ENCODE data around the gene UNC13B. TPM values are rescaled to one million over a fixed set of nuclear protein-coding genes. Genes with fewer than 3 reads are reported as not detected.

UNC13B gene
- total RNA-seq, 4 donors from 2014 or later: 44.5 to 72.9 (median 48.6) TPM

DNA sequence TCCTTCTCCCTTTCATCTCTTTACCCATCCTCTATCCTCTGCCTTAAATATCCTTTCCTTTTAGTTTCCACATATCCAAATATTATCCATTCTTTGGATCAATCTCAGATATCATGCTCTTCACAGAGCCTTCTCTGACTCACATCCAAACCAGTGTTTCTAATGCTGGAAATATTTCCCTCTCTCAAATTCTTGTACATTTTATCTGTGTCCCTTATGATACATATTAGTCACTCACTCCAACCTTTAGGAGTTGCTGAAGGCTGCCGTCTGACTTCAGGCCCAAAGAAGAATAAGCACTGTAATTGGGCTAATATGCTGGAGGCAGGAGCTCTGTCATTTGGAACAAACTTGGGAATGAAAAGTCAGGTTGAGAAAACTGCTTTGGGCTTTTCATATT, 171.7 kb downstream of the UNC13B start:
- H3K36me3 ChIP-seq: no peaks in the 10 kb centered on the region
- no peak overlapping the region for H3K4me3 ChIP-seq
- H3K27me3 ChIP-seq: no peaks in the 10 kb centered on the region
- no peak for DNase-seq
- H3K4me1 ChIP-seq: no peaks in the 10 kb centered on the region
- H3K27ac ChIP-seq: no peak overlapping the region
- no peak for TF ChIP-seq POLR2A (IDR thresholded peaks at IDR 0.05)
- H3K9me3 ChIP-seq: no peaks in the 10 kb centered on the region

DNA sequence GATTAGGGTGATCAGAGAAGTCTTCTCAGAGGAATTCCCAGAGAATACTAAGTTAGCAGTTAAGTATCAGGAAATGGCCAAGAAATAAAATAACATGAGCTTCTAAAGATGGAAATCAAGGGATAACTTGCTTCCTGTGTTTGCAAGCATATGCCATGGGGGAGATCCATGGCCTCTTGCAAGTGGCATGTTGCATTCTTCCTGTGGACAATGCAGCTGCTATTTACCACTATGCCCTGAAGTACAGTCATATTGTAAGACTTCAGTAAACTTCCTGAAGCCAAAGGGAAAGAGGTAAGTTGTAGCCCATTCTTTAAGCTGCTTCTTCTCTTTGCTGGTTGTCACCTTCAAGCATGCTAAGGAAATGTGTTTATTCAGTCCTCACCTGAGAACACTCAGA, 173.4 kb downstream of the UNC13B start:
- TF ChIP-seq, protein P1, sequence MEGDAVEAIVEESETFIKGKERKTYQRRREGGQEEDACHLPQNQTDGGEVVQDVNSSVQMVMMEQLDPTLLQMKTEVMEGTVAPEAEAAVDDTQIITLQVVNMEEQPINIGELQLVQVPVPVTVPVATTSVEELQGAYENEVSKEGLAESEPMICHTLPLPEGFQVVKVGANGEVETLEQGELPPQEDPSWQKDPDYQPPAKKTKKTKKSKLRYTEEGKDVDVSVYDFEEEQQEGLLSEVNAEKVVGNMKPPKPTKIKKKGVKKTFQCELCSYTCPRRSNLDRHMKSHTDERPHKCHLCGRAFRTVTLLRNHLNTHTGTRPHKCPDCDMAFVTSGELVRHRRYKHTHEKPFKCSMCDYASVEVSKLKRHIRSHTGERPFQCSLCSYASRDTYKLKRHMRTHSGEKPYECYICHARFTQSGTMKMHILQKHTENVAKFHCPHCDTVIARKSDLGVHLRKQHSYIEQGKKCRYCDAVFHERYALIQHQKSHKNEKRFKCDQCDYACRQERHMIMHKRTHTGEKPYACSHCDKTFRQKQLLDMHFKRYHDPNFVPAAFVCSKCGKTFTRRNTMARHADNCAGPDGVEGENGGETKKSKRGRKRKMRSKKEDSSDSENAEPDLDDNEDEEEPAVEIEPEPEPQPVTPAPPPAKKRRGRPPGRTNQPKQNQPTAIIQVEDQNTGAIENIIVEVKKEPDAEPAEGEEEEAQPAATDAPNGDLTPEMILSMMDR (IDR thresholded peaks at IDR 0.05): no peak
- no peak for TF ChIP-seq POLR2A (IDR thresholded peaks at IDR 0.05)
- no peaks in the 10 kb centered on the region for H3K36me3 ChIP-seq
- no peak for DNase-seq
- H3K9me3 ChIP-seq: no peaks in the 10 kb centered on the region
- H3K4me1 ChIP-seq: no peaks in the 10 kb centered on the region
- no peaks in the 10 kb centered on the region for H3K27me3 ChIP-seq
- H3K4me3 ChIP-seq: no peak overlapping the region
- H3K27ac ChIP-seq: no peak overlapping the region

DNA sequence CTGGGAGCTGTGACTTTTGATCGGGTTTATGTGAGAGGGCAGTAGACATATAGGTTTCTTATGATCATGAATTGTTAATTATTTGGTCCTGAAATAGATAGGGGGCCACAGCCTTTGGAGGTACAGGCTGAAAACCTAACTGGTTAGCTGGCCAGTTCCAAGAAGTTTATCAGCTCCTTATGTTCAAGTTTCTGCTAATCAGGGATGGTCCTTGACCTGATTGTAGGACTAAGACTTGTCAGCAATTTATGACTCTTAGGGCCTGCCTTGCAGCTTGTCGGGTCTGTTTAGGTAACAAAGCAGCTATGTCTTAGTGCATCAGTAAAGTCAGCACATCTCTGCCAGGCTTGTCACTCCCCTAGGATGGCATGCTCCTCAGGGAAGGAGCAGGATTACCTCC, 176.3 kb downstream of the UNC13B start:
- Histone ChIP-seq H3K27ac (no peak overlapping the region), H3K4me1 (peaks cover 0 to 8% (median 0%) of the 10 kb centered on the region in 4 donors), H3K27me3 (no peaks in the 10 kb centered on the region), H3K9me3 (no peaks in the 10 kb centered on the region), H3K4me3 (no peak overlapping the region), H3K36me3 (no peaks in the 10 kb centered on the region)
- DNase-seq: no peak
- TF ChIP-seq, protein P1 (IDR thresholded peaks at IDR 0.05): no peak
- TF ChIP-seq POLR2A (IDR thresholded peaks at IDR 0.05): no peak

DNA sequence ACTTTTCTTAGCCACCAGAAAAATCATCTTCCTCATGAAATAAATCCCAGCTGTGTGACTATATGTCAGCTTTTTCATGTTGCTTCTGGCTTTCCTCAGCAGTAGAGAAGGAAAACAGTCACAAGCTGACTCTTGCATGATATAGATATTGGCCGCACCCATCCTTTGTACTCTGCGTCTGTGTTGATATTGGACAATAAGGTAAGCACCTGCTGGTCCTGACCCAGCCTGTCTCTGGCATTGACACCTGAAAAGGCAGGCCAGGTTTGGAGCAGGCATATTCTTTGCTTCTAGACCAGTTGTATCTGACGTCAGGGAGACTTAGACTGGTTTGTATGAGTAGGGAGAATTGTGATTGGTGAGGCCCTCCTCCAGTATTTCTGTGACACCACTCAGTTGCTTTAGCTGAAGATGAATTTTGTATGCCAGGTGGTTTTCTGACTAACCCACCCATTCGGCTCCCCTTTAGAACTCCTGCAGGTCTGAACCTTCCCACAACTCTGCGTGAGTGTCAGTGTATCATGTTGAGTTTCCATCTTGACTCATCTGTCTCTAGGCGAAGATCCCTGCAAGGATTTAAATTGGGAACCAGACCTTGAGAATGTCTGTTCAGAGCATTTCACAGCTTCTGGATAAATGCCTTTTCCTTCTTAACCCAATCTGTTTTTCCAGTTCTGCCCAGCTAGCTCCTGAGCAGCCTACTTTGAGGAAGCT, 176.9 kb downstream of the UNC13B start:
- Histone ChIP-seq H3K4me3 (no peak overlapping the region), H3K4me1 (peaks cover 0 to 8% (median 0%) of the 10 kb centered on the region in 4 donors), H3K27ac (no peak overlapping the region), H3K36me3 (no peaks in the 10 kb centered on the region), H3K9me3 (no peaks in the 10 kb centered on the region), H3K27me3 (no peaks in the 10 kb centered on the region)
- no peak for DNase-seq
- TF ChIP-seq, protein P1 (IDR thresholded peaks at IDR 0.05): no peak
- TF ChIP-seq POLR2A (IDR thresholded peaks at IDR 0.05): no peak

DNA sequence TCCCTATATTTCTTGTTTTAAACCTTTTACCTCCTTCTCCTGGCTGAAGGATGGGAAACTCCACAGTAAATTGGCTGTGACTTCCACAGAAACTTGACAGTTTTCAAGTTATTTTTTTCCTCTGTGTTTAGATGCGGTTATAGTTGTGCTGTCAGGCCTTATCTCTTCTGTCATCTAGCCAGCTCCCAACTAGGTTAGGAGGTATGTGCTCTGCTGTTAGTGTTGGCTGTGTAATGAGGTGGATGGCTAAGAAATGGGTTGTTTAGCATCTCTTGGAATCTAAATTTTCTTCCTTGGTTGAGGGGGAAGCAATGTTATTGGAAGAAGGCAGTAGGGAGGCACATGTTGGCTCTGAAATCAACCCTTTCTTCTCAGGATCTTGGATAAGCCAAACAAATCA, 178.2 kb downstream of the UNC13B start:
- Histone ChIP-seq H3K27me3 (no peaks in the 10 kb centered on the region), H3K9me3 (no peaks in the 10 kb centered on the region), H3K36me3 (no peaks in the 10 kb centered on the region), H3K27ac (no peak overlapping the region), H3K4me3 (no peak overlapping the region), H3K4me1 (peaks cover 0 to 8% (median 0%) of the 10 kb centered on the region in 4 donors)
- TF ChIP-seq, protein P1 (IDR thresholded peaks at IDR 0.05): no peak
- no peak for TF ChIP-seq POLR2A (IDR thresholded peaks at IDR 0.05)
- DNase-seq: no peak

DNA sequence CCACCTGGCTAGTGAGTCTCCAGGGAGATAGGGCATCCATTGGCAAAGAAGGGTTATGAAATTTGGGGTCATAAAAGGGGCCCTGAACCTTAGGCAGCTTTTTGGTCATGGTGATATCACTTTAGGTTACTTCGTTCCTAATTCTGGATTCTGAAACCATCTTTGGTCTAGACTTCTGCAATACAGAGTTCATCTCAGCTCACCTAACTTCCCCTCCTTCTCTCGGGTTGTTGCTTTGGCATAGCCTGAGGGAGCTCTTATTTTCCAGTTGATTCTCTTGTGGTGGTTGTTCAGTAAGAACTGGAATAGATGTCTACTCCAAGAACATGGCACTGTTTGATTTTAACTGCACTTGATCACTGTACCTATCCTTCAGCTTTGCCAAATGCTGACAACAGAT, 179.2 kb downstream of the UNC13B start:
- no peak overlapping the region for H3K4me3 ChIP-seq
- no peaks in the 10 kb centered on the region for H3K27me3 ChIP-seq
- H3K9me3 ChIP-seq: no peaks in the 10 kb centered on the region
- TF ChIP-seq POLR2A (IDR thresholded peaks at IDR 0.05): no peak
- TF ChIP-seq, protein P1 (IDR thresholded peaks at IDR 0.05): no peak
- H3K36me3 ChIP-seq: no peaks in the 10 kb centered on the region
- H3K27ac ChIP-seq: no peak overlapping the region
- no peak for DNase-seq
- H3K4me1 ChIP-seq: peaks cover 0 to 8% (median 0%) of the 10 kb centered on the region in 4 donors
